T1000 (cell line): ENCODE data around the gene ZAP70.

Experiments used
- DNase-seq: peaks from one replicate; lab custom pipeline; 2025; ENCODE audit warnings: mixed read lengths; lab: John Stamatoyannopoulos, UW

The ZAP70 gene

DNA sequence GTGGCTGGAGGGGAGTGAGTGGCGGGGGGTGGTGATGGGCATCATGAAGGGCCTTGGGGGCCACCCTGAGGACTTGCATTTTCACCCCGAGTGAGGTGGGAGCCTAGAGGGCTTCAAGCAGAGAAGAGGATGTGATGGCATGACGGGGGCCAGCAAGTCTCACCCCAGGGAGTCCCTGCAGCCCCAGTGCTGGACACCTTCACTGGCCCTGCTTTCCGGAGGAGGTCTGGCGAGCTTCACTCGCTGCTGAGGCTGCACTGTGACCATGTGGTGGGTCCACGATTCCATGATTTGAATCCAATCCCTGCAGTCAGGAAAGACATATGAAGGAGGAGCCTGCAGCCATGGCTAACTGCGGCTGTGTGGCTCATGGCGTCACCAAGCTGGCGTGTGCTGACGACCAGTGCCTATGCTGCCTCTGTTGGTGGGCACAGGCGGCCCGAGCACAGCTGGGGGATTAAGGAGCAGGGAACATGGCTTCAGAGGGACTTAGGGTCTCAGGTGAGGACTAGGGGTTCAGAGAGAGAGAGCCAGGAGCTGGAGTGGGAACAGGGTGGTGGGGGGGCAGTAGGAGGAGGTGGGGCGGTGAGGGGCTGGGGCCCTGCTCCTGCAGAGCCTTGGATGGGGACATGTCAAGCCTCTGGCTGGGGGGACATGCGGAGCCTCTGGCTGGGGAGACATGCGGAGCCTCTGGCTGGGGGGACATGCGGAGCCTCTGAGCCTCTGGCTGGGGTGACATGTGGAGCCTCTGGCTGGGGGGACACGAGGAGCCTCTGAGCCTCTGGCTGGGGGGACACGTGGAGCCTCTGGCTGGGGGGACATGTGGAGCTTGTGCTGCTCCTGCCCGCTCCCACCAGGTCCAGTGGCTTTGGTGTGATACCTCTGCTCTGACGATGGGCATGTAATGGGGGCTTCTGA, 3.6 kb downstream of the ZAP70 start:
- no peak for DNase-seq

DNA sequence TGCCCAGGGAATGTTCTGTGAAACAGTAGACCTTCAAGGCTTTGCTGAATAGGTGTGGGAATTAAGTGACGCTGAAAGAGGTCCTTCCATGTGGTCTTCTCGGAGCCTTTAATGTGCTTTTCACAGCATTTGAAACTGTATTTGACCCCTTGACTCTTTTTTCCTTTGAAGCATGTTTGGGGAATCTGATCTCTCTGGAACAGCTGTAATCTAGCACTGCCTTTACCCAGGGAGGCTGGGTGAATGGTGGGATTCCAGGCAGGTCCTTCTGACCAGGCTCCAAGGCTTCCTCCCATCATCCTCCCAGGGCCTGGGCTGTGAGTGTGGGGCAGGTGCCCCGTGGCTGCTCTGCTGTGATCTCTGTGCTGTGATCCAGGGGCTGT, 4.2 kb downstream of the ZAP70 start:
- DNase-seq = no peak

DNA sequence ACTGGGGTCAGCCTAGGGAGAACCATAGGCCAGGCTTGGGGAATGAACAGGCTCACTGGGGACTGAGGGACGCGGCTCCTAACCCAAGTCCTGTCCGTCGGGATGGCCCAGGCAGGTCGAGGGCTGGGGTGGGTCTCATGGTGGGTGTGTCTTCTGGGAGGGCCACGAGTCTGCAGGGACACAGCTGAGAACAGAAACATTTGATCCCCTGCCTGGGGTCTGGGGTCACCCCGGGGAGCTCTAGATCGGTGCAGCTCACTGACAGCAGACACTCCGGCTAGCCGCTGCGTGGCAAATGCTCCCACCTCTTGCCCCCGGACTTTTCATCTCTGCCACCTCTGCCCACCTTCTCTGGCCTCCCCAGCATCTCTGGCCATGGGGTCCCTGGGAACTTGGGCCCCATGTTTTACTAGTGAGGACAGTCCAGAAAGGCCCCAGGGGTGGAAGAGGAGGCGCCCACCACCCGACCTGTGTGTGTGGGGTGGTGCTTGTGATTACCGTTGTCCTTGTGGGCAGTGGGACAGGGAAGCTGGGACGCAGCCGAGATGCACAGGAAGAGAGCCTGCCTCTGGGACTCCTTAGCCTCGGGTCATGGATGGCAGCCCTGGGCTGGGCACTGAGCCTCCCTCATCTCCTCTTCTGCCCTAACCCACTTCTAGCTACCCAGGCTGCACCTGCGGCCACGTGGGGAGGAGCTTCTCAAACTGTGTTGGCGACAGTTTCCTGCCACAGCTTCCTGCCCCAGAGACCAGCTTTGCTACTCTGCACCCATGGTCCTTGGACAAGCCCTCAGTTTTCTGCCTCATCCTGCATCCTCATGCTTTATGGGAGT, 4.9 kb downstream of the ZAP70 start:
- DNase-seq = no peak

DNA sequence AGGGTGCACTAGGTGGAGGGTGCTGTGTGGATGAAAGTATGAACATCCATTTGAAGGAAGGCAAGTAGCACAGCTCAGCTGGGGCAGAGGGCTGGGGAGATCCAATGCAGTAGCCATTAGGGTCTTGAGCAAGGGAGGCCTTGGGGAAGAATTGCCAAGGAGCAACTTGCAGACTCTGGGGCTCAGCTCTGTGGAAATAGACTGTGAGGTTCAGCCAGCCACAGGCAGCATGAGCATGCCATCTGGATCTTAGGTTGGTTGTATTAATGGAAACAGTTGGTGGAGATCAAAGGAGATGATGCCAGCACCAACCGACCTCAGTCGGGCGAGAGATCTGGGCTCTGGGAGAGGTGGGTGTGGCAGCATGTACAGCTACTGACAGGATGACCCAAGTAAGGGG, 5.6 kb downstream of the ZAP70 start:
- no peak for DNase-seq

DNA sequence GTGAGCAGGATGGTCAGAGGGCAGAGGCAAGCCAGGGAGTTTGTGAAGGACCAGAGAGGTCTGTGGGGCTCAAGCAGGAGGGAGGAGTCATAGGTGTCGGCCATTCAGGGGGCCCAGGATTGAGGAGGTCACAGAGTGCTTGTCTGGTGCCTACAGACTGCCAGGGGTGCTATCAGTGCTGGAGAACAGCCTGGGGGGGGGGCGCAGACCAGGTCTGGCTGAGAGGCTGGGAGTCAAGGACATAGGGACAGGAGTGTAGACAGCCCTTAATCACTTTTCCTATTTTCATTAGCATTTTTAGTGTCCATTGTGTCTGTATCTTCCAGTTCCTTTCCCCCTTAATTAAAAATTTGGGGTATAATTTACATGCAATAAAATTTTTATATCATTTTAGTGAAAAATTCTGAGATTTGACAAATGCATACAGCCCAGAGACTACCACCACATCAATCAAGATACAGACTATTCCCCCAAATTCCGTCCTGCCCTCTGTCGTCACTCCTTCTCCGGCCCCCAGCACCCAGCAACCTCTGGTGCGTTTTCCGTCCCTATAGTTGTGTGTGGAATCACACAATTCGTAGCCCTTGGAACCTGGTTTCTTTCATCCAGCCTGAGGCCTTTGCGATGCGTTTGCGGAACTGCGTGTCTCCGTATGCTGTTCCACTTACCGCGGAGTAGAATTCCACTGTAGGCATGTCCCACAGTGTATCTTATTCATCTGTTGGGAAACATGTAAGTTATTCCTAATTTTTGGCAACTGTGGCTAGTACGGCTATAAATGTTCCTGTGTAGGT, 6.2 kb downstream of the ZAP70 start:
- DNase-seq = no peak

DNA sequence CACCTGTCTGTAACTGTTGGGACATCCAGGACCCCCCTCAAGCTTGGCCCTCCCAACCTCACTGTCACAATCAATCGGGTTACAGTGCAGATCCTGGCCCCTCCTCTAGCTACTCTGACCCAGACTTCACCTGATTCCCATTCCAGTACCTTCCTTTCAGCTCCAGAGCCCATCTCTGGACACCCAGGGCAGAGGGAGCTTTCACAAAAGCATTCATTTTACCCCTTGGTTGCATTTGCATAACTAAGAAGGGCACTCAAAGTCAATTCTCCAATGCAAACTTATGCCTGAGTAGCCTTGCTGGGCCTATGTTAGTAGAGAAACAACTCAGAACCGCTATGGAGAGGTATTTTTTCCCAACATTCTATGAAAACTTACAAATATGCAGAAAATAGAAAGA, 7.4 kb downstream of the ZAP70 start:
- no peak for DNase-seq

DNA sequence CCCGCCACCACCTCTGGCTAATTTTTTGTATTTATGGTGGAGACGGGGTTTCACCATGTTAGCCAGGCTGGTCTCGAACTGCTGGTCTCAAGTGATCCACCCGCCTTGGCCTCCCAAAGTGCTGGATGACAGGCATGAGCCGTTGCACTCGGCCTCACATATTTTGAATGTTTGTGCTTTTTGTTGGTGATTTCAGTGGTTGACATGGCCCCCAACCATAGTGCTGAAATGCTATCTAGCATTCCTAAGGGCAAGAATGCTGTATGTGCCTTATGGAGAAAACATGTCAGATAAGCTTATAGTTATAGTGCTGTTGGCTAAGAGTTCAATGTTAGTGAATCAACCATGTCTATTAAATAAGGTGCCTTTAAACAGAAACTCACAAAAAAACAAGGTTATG, 8.9 kb downstream of the ZAP70 start:
- DNase-seq = no peak

DNA sequence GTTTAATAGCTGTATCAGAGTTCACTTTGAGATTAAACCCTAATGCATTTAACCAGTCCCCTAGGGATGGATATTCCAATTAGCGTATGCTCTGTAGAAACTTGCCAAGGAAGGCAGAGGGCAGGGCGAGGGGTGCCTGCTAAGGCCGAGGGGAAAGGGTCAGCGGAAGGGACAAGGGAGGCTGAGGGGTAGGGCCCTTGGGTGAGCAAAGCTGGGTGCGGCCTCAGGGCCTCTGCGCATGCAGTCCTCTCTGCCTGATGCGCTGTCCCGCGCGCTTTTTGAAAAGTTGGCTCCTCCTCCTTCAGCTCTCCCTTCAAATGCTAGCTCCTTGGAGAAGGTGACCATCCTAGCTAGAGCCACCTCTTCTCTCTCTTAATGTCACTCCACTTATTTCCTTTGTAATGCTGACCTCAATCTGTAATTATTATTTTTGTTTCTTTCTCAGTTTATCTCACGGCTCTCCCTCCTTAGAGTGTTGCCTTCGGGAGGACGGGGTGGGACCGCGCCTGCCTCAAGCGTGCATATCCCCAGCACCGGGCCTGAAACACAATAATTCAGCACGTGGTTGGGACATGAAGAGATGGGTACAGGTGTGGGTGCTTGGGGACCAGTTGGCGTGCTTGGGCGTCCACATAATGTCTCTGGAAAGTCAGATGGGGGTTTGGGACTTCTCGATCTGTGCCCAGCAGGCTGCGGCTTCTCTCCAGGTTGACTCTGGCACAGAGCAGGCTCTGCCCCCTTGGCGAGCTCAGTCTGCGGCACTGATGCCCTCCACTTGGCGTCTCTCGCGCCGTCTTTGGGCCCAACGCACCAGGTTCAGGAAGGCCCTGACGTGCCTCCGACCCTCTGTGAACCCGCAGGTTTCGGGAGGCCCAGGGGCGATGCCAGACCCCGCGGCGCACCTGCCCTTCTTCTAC, 10.0 kb downstream of the ZAP70 start:
- no peak for DNase-seq

DNA sequence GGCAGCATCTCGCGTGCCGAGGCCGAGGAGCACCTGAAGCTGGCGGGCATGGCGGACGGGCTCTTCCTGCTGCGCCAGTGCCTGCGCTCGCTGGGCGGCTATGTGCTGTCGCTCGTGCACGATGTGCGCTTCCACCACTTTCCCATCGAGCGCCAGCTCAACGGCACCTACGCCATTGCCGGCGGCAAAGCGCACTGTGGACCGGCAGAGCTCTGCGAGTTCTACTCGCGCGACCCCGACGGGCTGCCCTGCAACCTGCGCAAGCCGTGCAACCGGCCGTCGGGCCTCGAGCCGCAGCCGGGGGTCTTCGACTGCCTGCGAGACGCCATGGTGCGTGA, 10.7 kb downstream of the ZAP70 start:
- DNase-seq = no peak

DNA sequence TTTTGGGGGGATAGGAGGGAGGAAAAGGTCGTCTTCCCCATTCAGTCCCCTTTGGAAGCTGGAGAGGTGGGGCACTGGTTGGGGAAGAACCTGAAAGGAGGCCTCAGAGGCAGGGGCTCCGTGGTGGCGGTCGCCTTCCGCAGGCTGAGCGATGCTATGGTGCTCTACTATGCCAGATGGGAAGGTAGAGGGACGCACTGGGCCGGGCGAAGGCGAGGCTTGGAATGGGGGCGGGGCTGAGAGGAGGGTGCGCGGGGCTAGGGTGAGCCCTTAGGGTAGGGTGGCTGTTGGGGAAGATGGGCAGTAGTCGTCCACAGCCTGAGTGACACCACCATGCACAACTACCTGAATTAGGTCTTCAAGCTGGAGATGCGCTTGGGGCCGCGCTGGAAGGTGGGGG, 11.1 kb downstream of the ZAP70 start:
- DNase-seq = no peak

DNA sequence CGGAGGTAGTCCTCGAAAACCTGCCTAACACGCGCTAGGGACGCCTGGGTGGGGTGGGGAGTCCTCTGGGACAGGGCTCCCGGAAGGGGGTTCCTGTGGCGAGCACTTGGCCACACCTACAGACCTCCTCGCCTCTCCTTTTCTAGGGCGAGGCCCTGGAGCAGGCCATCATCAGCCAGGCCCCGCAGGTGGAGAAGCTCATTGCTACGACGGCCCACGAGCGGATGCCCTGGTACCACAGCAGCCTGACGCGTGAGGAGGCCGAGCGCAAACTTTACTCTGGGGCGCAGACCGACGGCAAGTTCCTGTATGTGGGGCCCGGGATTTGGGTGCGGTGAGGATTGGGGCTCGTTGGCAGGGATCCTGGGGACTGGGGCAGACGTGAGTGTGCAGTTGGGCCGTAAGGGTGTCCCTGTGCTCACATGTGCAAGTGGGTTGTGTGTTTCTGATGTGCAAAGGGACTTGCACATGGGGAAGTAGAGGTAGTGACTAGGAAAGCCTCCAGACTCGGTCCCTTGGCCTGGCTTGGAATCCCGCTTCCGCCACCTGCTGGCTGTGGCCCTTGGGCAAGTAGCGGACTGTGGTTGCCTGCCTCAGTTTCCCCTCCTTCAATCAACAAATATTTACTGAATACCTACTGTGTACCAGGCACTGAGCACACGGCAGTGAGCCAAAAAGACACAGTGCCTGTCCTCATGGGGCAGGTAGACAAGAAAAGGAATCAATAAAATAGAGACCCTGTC, 11.7 kb downstream of the ZAP70 start:
- no peak for DNase-seq

DNA sequence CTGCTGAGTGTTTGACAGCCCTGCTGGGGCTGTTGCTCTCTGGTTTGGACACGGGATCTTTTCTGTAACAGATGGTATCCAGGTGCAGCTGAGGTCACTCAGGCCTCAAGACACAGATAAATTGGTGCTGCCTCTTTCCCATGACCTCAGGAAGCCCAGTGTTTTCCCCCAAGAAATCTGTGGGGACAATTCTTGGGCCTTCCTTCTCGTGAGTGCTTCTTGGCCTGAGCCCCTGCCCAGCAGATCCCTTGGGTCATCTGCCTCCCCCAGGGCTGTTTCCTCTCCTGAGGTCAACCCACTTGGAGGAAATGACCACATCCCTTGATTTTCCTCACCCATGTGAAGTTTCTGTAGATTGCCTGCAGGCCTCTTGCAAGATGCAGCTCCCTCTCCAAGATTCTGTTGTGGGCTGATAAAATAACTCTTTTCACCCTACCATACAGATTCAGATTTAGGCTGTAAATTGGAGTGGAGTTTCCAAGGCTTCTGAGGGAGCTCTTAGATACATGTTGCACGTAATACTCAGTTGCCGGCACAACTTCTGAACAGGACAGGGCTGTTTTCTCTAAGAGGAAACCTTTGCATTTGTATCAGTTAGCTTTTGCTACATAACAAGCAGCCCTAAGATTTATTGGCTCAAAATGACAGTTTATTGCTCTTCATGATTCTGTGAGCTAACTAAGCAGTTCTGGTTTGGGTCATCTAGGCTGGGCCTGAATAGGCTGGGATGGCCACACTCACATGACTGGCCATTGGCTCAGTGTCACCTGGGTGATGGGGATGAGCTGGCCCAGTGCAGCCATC, 13.1 kb downstream of the ZAP70 start:
- no peak for DNase-seq

DNA sequence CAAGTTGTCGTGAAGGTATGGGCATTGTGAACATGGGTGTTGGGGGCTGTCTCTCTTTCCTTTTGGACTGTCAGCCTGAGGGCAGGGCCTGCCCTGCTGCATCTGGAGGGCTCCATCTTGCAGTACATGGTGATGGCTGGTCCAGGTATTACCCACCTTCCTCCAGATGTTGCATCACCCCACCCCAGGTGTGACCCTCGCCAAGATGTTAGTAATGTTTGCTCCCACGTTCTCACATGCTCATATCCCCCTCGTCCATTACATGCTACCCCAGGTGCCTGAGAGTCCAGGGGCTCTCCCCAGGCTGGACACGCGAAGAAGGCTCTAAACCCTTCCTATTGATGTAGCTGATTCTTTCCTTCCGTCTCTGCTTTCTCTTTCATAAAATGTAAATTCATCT, 13.9 kb downstream of the ZAP70 start:
- DNase-seq = no peak

DNA sequence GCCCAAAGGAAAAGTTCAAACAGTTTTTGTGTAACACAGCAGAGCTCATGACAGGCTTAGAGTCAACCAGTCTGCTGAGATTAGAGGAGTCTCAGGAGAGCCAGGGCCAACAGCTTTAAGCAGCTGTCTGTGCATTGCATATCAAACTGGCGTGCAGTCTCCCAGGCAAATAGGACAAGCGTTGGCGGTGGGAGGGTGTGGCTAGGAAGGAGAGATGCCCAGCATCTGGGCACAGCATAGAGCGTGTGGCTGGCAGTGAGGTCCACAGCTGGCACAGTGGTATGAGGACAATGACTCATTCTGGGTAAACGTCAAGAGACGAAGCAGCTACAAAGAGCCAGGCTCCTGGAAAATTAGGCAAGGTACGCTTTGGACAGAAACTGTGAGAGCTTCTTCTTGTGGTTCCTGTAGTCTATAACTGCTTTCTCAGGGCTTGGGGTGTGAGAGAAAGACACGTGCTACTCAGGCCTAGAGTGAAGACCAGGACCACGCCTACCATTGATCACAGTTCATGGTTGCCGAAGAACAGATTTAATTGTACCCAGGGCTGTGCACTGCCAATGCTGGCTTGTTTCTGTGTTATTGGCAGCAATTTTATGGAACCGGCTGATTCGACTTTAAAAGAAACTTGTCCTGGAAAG, 14.8 kb downstream of the ZAP70 start:
- DNase-seq = no peak

DNA sequence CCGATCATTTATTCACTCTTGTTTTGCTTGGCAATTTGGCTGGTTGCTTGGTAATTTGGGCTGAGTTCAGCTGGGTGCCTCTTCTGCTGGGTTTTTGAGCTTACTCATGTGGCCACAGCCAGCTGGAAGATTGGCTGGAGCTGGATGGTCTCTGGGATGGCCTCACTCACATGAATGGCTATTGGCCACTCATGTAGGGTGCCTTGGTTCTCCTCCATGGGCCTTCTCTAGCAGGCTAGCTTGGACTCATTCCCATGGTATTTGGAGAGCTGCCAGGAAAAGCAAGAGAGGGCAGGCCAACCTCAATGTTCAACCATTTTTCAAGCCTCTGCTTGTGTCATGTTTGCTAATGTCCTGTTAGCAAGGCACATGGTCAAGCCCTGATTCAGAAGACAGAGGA, 16.9 kb downstream of the ZAP70 start:
- DNase-seq = no peak

DNA sequence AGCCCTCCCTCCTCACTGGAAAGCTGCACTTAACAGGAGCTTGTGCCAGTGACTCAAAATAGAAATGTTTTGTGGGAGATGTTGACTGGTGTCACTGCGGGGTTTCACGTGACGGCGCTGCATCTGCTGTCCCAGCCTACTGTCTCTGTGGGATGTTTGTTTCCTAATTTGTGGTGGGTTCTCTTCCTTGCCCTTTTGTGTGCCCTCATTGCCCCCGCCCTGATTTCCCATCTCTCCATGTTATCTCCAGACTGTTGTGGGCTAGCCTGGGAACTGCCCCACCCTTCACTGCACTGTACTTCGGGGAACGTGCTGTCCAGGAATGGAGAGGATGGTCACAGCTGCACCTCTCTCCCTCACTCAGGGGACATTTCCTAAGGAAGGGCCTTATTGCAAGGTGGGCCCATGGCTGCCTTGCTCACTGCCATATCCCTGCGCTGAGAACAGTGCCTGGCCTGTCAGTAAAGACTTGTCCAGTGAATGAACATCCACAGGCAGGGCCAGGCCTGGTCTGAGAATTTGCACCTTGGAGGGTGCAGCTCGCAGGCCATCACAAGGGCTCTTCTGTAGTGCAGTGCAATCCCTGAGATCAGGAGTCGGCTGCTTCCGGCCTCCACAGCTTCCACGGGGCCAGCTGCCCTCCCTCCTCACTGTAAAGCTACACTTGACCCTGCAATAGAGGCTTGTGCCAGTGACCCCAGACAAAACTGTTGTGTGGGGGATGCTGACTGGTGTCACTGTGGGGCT, 18.1 kb downstream of the ZAP70 start:
- no peak for DNase-seq

DNA sequence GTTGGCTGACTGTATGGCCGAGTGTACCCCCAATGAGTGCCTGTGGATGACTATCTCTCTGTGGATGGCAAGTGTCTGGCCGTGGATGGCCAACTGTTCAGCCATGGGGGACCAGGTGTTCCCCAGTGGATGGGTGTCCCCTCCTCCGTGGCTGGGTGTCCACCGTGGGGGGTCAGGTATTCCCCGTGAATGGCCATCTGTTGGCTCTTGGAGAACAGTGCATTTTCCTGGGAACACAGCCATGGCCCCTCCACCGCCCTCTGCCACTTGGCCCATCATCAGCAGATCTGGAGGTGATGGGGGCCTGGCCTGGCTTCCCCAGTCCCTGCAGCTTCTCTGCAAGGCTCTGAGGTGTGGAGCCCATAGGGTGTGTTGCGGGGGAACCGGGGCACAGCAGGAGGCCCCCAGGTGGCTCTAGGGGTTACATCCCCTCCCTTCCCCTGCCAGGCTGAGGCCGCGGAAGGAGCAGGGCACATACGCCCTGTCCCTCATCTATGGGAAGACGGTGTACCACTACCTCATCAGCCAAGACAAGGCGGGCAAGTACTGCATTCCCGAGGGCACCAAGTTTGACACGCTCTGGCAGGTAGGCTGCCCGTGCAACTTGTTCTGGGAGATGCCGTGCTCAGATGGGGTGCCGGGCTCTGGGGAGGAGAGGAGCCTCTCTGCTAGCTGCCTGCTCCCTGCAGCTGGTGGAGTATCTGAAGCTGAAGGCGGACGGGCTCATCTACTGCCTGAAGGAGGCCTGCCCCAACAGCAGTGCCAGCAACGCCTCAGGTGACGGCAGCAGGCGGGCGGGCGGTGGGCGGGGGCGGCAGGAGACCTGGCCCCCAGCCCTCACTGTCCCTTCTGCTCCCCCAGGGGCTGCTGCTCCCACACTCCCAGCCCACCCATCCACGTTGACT, 19.3 kb downstream of the ZAP70 start:
- no peak for DNase-seq
